ENCODE data around the gene KDM3B. TPM values are rescaled to one million over a fixed set of nuclear protein-coding genes. Genes with fewer than 3 reads are reported as not detected.
"Not testable (repeated sequence)": the region's sequence is repeated elsewhere in the genome, so short reads cannot be mapped to it uniquely, and the experiment has no call there.

KDM3B gene
- total RNA-seq, 4 donors from 2014 or later: 55.3 to 85.2 (median 68.1) TPM

- TF ChIP-seq POLR2A (IDR thresholded peaks at IDR 0.05) (no peak), CTCF (IDR thresholded peaks at IDR 0.05) (no peak)
- Histone ChIP-seq H3K27me3 (no peaks in the 10 kb centered on the region), H3K36me3 (peaks cover 0 to 47% (median 4%) of the 10 kb centered on the region in 3 donors), H3K9me3 (no peaks in the 10 kb centered on the region), H3K4me1 (no peaks in the 10 kb centered on the region), H3K27ac (no peak overlapping the region), H3K4me3 (no peak overlapping the region)
- DNase-seq: peak in 1 of 3 donors; percentile 50
These were observed 55.5 kb downstream of the KDM3B start for GRCh38 chr5:138408023-138408422.

GRCh38 chr5:138410996-138411640 is 58.6 kb downstream of the KDM3B start:
- not testable (repeated sequence) for H3K27me3 ChIP-seq, H3K4me1 ChIP-seq, H3K4me3 ChIP-seq, H3K27ac ChIP-seq, H3K9me3 ChIP-seq
- peak in 4 of 6 experiments; percentile 39 to 52 (median 44) for TF ChIP-seq CTCF (IDR thresholded peaks at IDR 0.05)
- DNase-seq: peak in 2 of 3 donors; percentile 24 to 58
- peaks cover 0 to 54% (median 0%) of the 10 kb centered on the region in 3 donors for H3K36me3 ChIP-seq

- Histone ChIP-seq H3K9me3 (no peaks in the 10 kb centered on the region), H3K36me3 (peaks cover 0 to 97% (median 4%) of the 10 kb centered on the region in 3 donors), H3K27me3 (no peaks in the 10 kb centered on the region), H3K4me1 (no peaks in the 10 kb centered on the region), H3K4me3 (no peak overlapping the region), H3K27ac (no peak overlapping the region)
- DNase-seq: no peak
- TF ChIP-seq POLR2A (IDR thresholded peaks at IDR 0.05) (no peak), CTCF (IDR thresholded peaks at IDR 0.05) (no peak)
These were observed 66.0 kb downstream of the KDM3B start for GRCh38 chr5:138418444-138418843.

- H3K36me3 ChIP-seq: peaks cover 0 to 99% (median 4%) of the 10 kb centered on the region in 3 donors
These were observed 72.6 kb downstream of the KDM3B start for GRCh38 chr5:138425079-138425478.

GRCh38 chr5:138435943-138436342 is 83.5 kb downstream of the KDM3B start:
- peaks cover 0 to 57% (median 0%) of the 10 kb centered on the region in 3 donors for H3K36me3 ChIP-seq
- no peaks in the 10 kb centered on the region for H3K27me3 ChIP-seq
- TF ChIP-seq POLR2A (IDR thresholded peaks at IDR 0.05) (no peak), CTCF (IDR thresholded peaks at IDR 0.05) (no peak)

More at GRCh38 chr5:138425079-138425478, 72.6 kb downstream of the KDM3B start:
- no peak for DNase-seq
- Histone ChIP-seq H3K4me3 (no peak overlapping the region), H3K4me1 (no peaks in the 10 kb centered on the region), H3K27me3 (no peaks in the 10 kb centered on the region), H3K27ac (no peak overlapping the region), H3K9me3 (no peaks in the 10 kb centered on the region)
- TF ChIP-seq POLR2A (IDR thresholded peaks at IDR 0.05) (no peak), CTCF (IDR thresholded peaks at IDR 0.05) (no peak)

More at GRCh38 chr5:138435943-138436342, 83.5 kb downstream of the KDM3B start:
- DNase-seq: no peak
- no peaks in the 10 kb centered on the region for H3K9me3 ChIP-seq
- H3K27ac ChIP-seq: no peak overlapping the region
- no peak overlapping the region for H3K4me3 ChIP-seq
- H3K4me1 ChIP-seq: peaks cover 0 to 7% (median 2%) of the 10 kb centered on the region in 4 donors
